ENCODE measurements around the gene PSMD6.

Gene PSMD6

GRCh38 chr3:63964681-63965485, 58.4 kb downstream of the PSMD6 start:
- no peaks in the 10 kb centered on the region for H3K27me3 ChIP-seq (ENCODE audit: low read length)
- no peaks in the 10 kb centered on the region for H4K20me1 ChIP-seq (ENCODE audit: low read depth, low read length)
- H3K4me3 ChIP-seq (ENCODE audit: insufficient read depth, low read length, poor library complexity, severe bottlenecking) = no peak overlapping the region
- no peak overlapping the region for H3K4me2 ChIP-seq (ENCODE audit: low read depth, low read length, poor library complexity, severe bottlenecking)
- H3F3A ChIP-seq (ENCODE audit: insufficient read depth) = peaks cover 11% of the 10 kb centered on the region; the same call in 1 of the 2 replicates
- no peaks in the 10 kb centered on the region for H3K9me3 ChIP-seq (ENCODE audit: insufficient read depth, low read length)
- no peaks in the 10 kb centered on the region; the same call in 1 of the 2 replicates for H3K36me3 ChIP-seq (ENCODE audit: low read length)
- no peak for TF ChIP-seq EZH2phosphoT487 (conservative IDR thresholded peaks at IDR 0.05; ENCODE audit: low read length)
- no peak for TF ChIP-seq CTCF (IDR thresholded peaks at IDR 0.05; ENCODE audit: insufficient read depth, low read length, poor library complexity, severe bottlenecking)
- H3K9me2 ChIP-seq (replicated peaks; ENCODE audit: insufficient read depth, low read length) = no peaks in the 10 kb centered on the region
- peaks cover 50% of the 10 kb centered on the region for H3K79me2 ChIP-seq (ENCODE audit: insufficient read depth, low read length)
- no peak overlapping the region for H2AFZ ChIP-seq (ENCODE audit: low read depth, low read length, severe bottlenecking)
- H3K27ac ChIP-seq (ENCODE audit: low read depth, low read length) = no peak overlapping the region
- no peak overlapping the region for H3K9ac ChIP-seq (ENCODE audit: low read length)

GRCh38 chr3:63963496-63963895, 59.8 kb downstream of the PSMD6 start:
- Histone ChIP-seq H3K27ac (ENCODE audit: low read depth, low read length) (no peak overlapping the region), H3K27me3 (ENCODE audit: low read length) (no peaks in the 10 kb centered on the region), H3K4me3 (ENCODE audit: insufficient read depth, low read length, poor library complexity, severe bottlenecking) (no peak overlapping the region), H3K9ac (ENCODE audit: low read length) (no peak overlapping the region), H3K9me3 (ENCODE audit: insufficient read depth, low read length) (no peaks in the 10 kb centered on the region), H2AFZ (ENCODE audit: low read depth, low read length, severe bottlenecking) (no peak overlapping the region), H3K79me2 (ENCODE audit: insufficient read depth, low read length) (peaks cover 47% of the 10 kb centered on the region), H3K9me2 (replicated peaks; ENCODE audit: insufficient read depth, low read length) (no peaks in the 10 kb centered on the region), H3K36me3 (ENCODE audit: low read length) (no peaks in the 10 kb centered on the region; the same call in 1 of the 2 replicates), H3K4me2 (ENCODE audit: low read depth, low read length, poor library complexity, severe bottlenecking) (no peak overlapping the region), H4K20me1 (ENCODE audit: low read depth, low read length) (0 out of 2 replicates have a peak, but pooled peaks cover 3% of the 10 kb centered on the region), H3F3A (ENCODE audit: insufficient read depth) (peaks cover 19% of the 10 kb centered on the region; the same call in 1 of the 2 replicates)
- TF ChIP-seq CTCF (IDR thresholded peaks at IDR 0.05; ENCODE audit: insufficient read depth, low read length, poor library complexity, severe bottlenecking) = no peak
- no peak for TF ChIP-seq EZH2phosphoT487 (conservative IDR thresholded peaks at IDR 0.05; ENCODE audit: low read length)

GRCh38 chr3:63961891-63962290, 61.4 kb downstream of the PSMD6 start:
- TF ChIP-seq CTCF (IDR thresholded peaks at IDR 0.05; ENCODE audit: insufficient read depth, low read length, poor library complexity, severe bottlenecking) (peak; percentile 37), EZH2phosphoT487 (conservative IDR thresholded peaks at IDR 0.05; ENCODE audit: low read length) (no peak)
- no peaks in the 10 kb centered on the region for H3K9me3 ChIP-seq (ENCODE audit: insufficient read depth, low read length)
- H2AFZ ChIP-seq (ENCODE audit: low read depth, low read length, severe bottlenecking) = no peak overlapping the region
- H3K27me3 ChIP-seq (ENCODE audit: low read length) = no peaks in the 10 kb centered on the region
- peaks cover 19% of the 10 kb centered on the region; the same call in 1 of the 2 replicates for H3F3A ChIP-seq (ENCODE audit: insufficient read depth)
- no peak overlapping the region for H3K9ac ChIP-seq (ENCODE audit: low read length)
- 0 out of 2 replicates have a peak, but pooled peaks cover 3% of the 10 kb centered on the region for H4K20me1 ChIP-seq (ENCODE audit: low read depth, low read length)
- H3K36me3 ChIP-seq (ENCODE audit: low read length) = no peaks in the 10 kb centered on the region; the same call in 1 of the 2 replicates
- H3K27ac ChIP-seq (ENCODE audit: low read depth, low read length) = no peak overlapping the region
- H3K4me2 ChIP-seq (ENCODE audit: low read depth, low read length, poor library complexity, severe bottlenecking) = no peak overlapping the region
- H3K4me3 ChIP-seq (ENCODE audit: insufficient read depth, low read length, poor library complexity, severe bottlenecking) = no peak overlapping the region
- H3K9me2 ChIP-seq (replicated peaks; ENCODE audit: insufficient read depth, low read length) = no peaks in the 10 kb centered on the region
- H3K79me2 ChIP-seq (ENCODE audit: insufficient read depth, low read length) = peaks cover 39% of the 10 kb centered on the region
